GM18519 (cell line): ENCODE data around the gene FBXO48.

ENCODE experiments used
- ATAC-seq: cut with Tn5 transposase; IDR thresholded peaks from one replicate; pipeline ENCODE4 v1.9.1; 2021; ENCODE audit warnings: mild to moderate bottlenecking, moderate library complexity; ENCODE audit not compliant: unreplicated experiment, low FRiP score

The FBXO48 gene

DNA sequence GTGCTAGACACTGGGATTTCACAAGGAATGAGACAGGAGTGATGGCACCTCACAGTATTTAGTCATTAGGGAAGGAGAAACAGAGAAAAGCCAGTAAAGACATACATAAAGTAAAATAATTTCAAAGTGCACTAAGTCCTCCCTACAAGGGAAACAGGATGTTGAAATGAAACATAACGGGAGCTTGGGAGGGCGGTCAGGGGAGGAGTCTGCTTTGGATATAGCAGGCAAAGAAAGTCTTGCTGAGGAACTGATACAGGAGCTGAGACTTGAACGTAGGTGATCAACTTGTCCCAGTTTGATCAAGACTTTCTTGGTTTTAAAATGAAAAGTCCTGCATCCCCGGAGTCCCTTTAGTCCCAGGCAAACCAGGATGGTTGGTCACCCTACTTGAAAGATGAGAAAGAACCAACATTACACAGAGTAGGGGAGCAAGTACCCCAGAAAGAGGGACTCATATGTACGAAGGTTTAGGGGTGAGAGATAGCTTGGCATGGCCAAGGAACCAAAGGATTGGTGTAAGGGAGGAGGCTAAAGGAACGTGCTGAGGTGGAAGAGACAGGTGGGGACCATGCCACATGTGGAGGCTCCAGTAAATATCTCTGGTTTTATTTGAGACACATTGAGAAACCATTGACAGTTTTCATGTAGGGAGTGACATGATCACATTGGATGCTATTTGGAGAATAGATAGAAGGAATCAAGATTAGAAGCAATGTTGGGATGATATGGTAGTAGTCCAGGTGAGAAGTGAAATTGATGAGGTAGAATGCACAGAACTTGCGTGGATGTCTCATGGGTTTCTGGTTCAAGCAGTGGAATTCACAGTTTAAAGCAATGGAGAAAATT, 28.4 kb downstream of the FBXO48 start:
- no peak for ATAC-seq

DNA sequence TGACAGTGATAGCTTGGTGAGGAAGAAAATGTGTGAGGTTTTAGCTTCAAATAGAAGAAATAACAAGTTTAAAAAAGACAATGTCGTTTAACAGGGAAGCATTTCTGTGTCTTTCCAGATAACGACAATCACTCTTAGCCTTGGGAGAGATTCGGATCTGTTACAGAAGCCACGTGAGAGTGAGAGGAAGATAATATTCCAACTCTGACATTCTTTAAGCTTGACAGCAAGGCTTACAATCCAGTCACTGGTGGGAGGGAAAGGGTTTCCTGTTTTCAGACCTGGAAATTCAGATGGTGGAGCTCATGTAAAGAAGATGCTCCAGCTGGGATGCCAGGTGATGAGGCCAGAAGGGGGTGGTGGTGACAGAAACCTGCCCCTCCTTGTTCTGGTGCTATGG, 30.8 kb downstream of the FBXO48 start:
- no peak for ATAC-seq

DNA sequence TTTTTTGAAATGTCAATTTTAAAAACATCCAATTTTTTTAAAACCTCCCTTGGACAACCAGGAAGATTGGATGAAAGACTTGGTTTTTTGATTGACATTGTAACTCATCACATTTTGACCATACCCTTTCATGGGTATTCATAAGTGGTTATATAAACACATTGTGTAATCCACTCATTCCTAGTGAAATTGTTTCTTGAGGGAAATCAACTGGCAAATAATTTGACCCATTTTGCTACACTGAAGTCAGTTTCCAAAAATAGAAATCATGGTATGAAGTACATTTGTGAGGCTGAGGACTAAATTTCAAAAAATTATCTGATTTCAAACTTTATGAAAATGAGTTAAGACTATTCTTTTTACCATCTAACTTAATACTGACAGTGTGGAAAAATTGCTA, 31.5 kb downstream of the FBXO48 start:
- no peak for ATAC-seq

DNA sequence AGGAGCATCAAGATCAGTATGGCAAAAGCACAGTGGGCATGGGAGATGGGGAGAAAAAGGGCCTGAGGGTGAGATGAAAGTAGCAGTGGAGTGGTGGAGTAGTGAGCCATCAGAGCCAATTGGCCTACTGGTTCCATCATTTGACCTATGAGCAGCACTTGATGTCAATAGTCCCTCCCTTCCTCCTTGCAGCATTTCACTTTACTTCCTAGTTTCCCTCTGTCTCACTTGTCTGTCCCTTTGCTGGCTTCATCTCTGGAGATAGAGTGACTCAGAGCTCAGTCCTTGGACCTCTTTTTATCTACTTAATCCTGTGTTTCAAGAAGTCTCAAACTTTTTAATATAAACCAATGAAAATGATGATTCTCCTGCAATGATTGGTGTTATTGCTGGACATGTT, 32.1 kb downstream of the FBXO48 start:
- no peak for ATAC-seq

DNA sequence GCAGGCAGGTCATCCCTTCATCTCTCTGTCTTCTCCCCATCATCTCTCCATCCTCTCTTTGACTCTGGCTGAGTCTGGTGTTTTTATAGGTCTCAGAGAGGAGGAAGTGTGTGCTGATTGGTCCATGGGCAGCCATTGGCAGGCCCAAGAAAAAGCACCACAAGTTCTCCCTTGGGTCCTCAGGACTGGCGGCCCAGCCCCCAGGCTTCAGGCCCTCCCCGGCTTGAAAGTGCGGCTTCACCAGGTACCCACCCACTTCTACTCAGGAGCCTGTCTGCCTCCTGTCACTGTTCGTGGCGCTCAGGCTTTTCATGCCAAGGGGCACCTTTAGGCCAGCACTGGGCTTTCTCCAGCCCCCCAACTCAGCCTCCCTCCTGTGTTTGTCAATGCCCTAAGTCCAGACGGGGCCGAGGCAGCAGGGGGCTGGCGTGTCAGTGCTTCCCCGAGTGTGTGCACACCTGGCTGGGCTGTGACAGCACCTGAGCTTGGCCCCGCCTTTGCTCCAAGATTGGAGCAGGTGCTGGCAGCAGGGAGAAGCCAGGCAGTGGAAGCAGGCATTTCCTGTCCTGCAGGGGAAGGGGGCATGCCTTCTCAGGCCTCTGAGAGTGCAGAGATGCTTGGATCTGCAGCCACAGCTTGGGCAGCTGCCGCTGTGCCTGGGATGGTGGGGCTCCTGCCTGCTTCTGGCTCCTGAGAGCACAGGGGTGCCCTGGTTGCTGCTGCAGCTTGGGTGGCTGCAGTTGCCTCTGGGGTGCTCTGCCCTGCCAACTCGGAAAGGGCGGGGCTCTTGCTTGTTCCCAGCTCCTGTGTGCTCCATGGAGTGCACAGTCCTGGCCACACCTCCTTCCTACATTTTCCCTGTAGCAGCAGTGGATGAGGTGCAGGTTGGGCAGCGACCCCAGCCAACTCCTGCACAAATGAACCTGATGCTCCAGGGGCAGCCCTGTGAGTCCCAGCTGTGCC, 34.1 kb downstream of the FBXO48 start:
- ATAC-seq, result no peak

DNA sequence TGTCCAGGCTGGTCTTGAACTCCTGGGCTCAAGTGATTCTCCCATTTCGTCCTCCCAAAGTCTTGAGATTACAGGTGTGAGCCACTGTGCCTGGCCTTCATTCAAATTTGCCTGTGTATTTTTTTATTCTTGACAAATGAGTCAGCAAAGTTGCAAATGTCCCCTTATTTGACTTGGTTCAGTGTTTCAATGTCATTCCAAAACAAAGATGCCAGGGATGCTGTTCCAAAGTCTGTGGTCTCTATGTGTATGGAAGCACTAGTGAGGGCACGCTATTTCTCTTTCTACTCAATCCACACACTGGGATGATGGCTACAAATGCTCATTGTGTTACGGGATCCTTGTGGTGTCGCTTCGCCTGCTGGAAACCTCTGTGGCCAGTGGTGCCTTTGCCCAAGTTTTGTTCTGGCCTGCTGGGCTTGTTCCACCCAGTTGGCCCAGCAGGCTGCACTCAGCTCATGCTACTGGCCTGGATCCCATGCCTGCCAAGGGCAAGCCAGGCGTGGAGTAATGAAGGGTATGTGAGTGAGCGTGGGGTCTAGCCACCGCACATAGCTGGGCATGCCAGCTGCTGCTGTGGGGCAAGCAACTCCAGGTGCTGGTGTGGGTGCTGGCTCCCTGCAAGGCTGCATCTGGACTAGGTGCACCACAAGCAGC, 35.6 kb downstream of the FBXO48 start:
- ATAC-seq, result no peak

DNA sequence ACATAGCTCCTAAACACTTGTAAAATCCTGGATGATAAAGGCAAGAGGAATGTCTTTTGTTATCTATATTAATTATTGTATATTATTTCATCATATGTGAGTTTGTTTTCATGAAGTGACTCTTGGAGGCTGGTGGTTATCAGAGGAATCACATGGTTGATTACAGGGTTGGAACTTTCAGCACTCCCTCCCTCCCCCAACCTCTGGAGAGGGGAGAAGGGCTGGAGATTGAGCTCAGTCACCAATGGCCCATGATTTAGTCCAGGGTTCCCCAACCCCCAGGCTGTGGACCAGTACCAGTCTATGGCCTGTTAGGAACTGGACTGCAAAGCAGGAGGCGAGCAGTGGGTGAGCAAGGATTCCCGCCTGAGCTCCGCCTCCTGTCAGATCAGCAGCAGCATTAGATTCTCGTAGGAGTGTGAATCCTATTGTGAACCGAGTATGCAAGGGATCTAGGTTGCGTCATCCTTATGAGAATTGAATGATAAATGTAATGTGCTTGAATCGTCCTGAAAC, 37.7 kb downstream of the FBXO48 start:
- no peak for ATAC-seq

DNA sequence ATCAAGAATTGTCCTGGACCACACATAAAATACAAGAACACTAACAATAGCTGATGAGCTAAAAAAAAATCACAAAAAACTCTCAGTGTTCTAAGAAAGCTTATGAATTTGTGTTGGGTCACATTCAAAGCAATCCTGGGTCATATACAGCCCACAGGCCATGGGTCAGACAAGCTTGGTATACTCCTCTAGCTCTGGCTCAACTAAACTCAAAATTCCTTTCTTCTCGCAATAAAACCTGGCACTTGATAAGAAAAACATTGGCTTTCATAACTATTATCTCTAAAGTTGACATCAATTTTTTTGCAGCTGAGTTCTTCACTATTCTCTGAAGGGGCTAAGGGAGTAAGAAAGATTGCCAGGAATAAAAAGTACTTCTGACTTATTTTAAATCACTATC, 38.3 kb downstream of the FBXO48 start:
- ATAC-seq, result no peak

DNA sequence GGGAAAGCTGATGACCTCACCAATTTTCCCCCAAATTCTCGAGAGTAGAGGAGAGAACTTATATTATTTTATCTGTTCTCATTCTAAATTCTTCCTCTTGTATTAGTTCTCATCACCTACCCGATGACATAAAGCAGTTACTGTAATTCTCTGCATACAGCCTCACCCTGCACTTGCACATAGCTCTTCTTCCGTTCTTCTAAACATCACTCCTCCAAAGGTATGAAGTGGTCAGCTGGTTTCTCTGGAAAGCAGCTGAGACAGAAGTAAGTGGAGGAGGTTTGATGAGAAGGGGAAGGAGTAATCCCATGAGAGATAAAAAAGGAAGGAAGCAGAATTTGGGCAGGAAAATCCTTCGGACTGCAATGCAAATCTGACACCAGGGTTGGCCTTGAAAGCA, 39.0 kb downstream of the FBXO48 start:
- no peak for ATAC-seq

DNA sequence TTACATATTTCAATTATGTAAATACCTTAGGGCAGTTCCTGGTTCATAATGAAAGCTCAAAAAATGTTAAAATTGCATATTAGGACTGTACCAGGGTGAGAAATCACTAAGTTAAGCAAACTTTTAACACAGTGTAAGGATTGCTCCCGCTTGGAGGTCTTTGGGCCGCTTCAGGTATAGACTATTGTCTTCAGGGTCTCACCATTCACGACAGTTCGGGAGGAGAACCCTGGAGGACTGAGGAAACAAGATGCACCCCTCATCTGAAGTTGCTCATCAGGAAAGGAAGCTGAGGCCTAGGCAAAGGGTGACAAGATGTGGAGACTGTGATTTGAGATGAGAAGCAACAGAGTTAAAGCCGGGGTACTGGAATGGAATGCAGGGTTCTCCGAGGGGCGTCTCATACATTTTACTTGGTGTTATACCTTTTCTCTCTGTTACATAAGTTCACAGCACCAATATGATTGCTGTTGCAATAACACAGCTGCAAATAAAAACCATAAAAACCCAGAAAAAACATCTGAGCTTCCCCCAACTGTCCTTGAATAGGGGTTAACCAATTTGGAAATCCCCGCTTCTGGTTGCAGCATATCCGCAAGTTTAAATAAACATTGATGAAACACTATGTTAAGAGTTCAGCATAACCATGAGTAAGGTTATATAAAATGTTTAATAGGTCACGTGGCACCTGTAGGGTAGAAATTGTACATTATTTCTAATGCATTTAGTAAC, 40.1 kb downstream of the FBXO48 start:
- peak; percentile 28 for ATAC-seq

DNA sequence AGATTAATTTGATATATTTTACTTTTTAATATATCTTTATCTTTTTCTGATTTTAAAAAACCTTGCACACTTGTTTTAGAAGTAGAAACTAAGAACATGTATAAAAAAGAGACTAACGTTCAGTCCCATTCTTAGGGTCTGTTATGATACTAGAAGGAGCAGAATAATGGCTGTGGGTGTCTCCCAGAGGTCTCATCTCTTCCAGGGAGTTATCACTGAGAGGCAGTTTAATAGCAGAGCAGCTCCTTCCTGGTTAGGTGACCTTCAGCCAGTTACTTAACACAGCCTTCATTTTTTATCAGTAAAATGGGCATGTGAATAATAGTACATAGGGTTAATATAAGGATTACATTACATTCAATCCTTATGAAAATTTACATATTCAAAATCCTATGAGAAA, 40.6 kb downstream of the FBXO48 start:
- ATAC-seq, result no peak

DNA sequence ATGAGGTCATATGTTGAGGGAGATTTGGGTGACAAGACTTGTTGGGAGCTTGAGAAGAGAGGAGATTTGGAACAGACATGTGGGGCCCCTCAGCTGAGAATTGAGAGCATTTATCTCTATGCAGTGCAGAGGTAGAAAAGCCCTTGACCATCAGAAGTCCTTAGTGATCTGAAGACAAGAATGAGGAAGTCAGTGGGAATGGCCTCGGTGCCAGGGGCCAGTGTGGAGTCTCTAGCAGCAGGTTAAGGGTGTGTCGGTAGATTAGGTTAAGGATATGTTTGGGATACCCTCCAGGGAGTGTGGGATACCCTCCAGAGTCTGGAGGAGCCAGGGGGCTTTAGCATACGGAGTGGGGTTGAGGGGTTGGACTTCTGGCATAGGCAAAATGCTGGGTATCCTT, 41.6 kb downstream of the FBXO48 start:
- no peak for ATAC-seq

DNA sequence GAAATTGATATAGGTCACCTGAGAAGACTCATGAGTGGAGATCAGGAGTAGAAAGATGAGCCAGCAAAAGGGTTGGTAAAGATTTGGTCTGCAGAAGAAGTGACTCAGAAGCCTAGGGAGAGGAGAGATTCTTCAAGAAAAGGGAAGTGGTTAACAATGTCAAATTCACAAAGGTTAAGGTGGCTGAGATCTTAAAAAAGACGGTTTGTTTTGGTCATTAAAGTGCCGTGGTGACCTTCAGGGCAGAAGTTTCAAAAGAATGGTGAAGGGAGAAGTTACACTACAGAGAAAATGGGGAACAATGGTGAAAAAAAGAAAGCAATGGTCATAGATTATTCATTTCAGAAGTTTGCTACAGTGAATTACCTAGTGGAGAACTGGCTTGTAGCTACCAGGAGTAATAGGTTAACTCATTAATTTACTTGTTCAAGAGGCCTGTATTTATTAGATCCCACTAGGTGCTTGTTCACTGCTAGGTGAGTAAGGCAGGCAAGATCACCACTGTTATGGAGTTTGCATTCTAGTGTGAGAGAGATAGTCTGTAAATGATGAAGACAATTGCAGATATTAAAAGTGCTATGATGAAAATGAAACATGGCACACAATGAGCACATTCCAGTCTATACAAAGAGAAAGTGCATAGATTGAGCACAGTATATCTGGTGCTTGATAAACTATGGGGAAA, 43.0 kb downstream of the FBXO48 start:
- peak; percentile 76 for ATAC-seq

DNA sequence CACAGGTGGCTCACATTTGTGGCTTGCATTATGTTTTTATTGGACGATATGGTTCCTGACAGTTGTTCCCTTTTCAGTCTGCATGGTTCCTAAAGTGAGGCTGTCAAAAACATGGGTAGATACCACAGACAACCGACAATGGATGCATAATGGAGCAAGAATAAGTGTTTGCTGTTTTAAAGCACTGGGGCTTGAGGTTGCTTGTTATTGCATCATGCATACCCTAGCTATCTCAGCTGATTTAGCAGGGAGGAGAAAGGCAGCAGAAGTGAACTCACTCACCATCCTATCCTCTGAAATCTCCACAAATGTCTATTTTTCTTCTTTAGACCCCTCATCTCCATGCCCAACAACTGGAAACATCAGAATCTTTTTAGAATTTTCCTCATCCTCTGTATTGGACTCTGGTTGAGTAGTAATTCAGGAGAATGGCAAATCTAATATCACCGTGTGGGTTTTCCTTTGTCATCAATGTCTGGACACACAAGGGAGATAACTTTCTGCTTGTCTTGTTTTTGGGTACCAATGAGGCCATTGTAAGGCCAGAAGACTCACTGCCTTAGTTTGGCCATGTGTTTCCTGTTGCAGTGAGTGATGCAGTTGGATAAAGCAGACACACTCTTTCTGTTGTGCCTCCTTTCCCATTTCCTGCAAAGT, 46.7 kb downstream of the FBXO48 start:
- no peak for ATAC-seq

DNA sequence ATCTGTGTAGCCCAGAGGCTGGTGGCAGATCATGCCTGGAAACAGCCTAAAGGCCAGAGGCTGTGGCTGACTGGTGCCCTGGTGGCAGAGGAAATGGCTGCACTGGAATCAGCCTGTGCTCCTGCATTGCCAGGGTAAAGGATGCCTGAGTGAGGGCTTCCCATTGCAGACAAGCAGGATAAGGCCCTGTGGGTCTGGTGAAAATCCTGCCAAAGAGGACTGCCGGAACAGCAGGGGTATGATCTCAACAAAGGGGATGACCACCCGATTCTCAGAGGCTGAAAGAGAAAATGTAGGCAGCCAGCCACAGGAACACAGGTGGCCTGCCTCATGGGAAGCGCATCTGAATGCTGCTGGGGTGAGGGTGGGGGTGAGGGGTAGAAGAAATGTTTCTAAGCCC, 48.2 kb downstream of the FBXO48 start:
- no peak for ATAC-seq

DNA sequence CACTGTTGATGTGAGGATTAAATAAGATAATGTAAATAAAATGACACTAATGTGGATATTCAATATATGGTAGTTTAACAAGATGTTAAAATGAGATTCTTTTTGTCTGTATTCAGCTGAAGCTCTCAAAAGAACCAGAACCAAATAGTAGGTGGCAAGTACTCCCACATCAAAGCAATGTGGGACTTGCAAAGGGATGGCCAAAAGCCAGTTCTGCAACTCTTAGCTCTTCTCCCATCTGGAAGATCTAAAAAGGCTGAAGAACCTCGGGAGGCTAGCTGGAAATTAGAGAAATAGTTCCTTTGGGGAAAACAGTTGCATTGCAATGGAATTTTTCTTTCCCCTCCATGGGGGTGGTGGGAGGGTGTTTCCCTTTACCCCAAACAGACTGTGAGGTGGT, 48.7 kb downstream of the FBXO48 start:
- no peak for ATAC-seq

DNA sequence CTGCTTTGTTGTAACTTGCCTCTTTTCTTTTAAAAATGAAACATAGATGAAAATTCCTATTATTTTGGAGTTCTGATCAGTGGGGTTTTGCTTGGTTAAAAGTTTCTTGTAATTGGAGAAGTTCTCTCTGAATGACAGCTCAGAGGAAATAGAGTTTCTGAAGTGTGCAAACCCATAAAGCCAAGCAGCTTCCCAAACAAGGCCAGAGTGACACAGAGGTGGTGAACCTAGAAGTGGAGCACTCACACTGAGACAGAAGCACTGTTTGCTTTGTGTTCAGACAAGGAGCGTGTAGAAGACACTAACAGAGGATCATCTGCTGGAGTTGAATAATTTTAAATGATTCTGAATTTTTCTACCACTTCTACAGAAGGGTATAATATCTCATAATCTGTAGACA, 49.2 kb downstream of the FBXO48 start:
- no peak for ATAC-seq

DNA sequence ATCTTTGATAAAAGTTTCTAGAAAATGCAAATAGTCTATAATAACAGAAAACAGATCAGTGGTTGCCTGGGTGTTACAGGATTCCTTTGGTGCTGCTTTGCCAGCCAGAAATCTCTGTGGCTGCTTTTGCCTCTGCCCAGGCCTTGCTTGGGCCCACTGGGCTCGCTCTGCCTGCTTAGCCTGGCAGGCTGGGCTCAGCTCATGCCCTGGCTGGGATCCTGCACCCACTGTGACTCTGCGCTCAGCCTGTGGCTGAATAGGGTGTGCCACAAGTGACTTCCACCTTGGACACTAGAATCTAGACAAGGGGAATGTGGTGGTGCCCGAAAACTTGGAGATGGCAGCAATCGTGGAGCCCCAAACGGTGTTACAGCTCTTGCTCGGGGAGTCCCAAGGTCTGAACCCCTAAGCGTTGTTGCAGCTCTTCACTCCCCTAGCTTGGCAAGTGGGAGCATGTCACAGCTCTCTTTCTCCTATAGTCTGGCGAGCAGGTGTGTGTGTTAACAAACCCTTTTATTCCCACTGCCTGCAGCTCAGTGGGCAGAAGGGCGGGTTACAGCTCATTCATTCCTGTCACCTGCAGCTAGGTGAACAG, 50.9 kb downstream of the FBXO48 start:
- no peak for ATAC-seq

DNA sequence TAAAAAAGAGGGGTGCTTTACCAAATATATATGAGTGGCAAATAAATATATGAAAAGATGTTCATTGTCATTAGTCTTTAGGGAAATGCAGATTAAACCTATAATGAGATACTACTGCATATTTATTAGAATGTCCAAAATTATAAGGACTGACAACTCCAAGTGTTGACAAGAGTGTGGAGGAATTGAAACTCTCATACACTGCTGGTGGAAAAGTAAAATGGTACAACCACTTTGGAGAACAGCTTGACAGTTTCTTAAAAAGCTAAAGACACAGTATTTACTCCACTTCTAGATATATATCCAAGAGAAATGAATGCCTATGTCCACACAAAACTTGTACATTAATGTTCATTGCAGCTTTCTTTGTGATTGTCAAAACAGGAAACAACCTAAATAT, 51.6 kb downstream of the FBXO48 start:
- ATAC-seq, result no peak
